GM12878 (cell line): ENCODE data around the gene ABTB1. TPM values are rescaled to one million over a fixed set of nuclear protein-coding genes. Genes with fewer than 3 reads are reported as not detected.

Experiments
- ATAC-seq: fragments of 200-7000 bp; cut with Tn5 transposase; 3 replicates; pipeline ENCODE4 v1.9.1; 2020; ENCODE audit warnings: mild to moderate bottlenecking, moderate library complexity
- BruUV-seq: library from RNA; stranded (reverse); fragments of 400-500 nt; replicated peaks from 2 replicates; lab custom pipeline; 2021; lab: Mats Ljungman, UMichigan
- CTCF ChIA-PET: fragments of 300-600 bp; sonication (Branson Sonifier 250); formaldehyde crosslinking; extraction: SDS; loops from one replicate; lab custom pipeline; 2021; ENCODE audit warnings: inconsistent platforms; lab: Yijun Ruan, JAX
- POLR2A ChIA-PET: fragments of 350-600 bp; formaldehyde crosslinking; extraction: SDS; loops from one replicate; lab custom pipeline; 2021; ENCODE audit warnings: inconsistent platforms; lab: Charles Lee
- RAD21 ChIA-PET: fragments of 300-600 bp; sonication (Branson Sonifier 250); formaldehyde crosslinking; loops from one replicate; lab custom pipeline; 2023; ENCODE audit warnings: antibody characterized with exemption; ENCODE audit not compliant: unreplicated experiment; lab: Charles Lee
- SMC1A ChIA-PET: fragments of 300-600 bp; sonication (Branson Sonifier 250); formaldehyde crosslinking; loops from one replicate; lab custom pipeline; 2023; ENCODE audit not compliant: unreplicated experiment, uncharacterized antibody; lab: Charles Lee
- DNase-seq: peaks from one replicate; pipeline ENCODE4 v3.0.0-alpha.2; 2011; ENCODE audit warnings: low read depth, low spot score
- FAIRE-seq: peaks from 3 replicates; lab custom pipeline; 2011; peaks lifted over from hg19 to GRCh38; lab: Jason Lieb, UNC
- H2AFZ ChIP-seq: 2 replicates; pipeline ENCODE4 v1.6.0; 2011; ENCODE audit warnings: low read depth, low read length, control low read depth; ENCODE audit not compliant: control insufficient read depth
- H3K27ac ChIP-seq: 2 replicates; pipeline ENCODE4 v1.5.1; 2011; ENCODE audit warnings: control low read depth; ENCODE audit not compliant: control insufficient read depth, insufficient read depth
- H3K27me3 ChIP-seq, 2 experiments: replicated peaks in 1 of 2; 2 replicates each; pipeline versions ENCODE4 v1.6.0 to v1.6.1; 2011; ENCODE audit warnings: low read length in 1 of 2; ENCODE audit not compliant: control insufficient read depth in 2 of 2, insufficient read depth in 2 of 2
- H3K36me3 ChIP-seq, 2 experiments: 2 replicates each; pipeline ENCODE4 v1.5.1; 2011; ENCODE audit warnings: low read length in 1 of 2; ENCODE audit not compliant: control insufficient read depth in 2 of 2, insufficient read depth in 2 of 2
- H3K4me1 ChIP-seq: 2 replicates; pipeline ENCODE4 v1.6.1; 2011; ENCODE audit warnings: mild to moderate bottlenecking, low read length, moderate library complexity, mixed read lengths; ENCODE audit not compliant: control insufficient read depth, insufficient read depth
- H3K4me2 ChIP-seq: 2 replicates; pipeline ENCODE4 v1.6.0; 2011; ENCODE audit warnings: control low read depth; ENCODE audit not compliant: control insufficient read depth, insufficient read depth
- H3K4me3 ChIP-seq: fragments of 200-600 bp; sonication (generic); 2 replicates; pipeline ENCODE4 v1.5.1; 2016
- H3K79me2 ChIP-seq: 2 replicates; pipeline ENCODE4 v1.6.0; 2011; ENCODE audit warnings: low read length; ENCODE audit not compliant: control insufficient read depth, insufficient read depth
- H3K9ac ChIP-seq: 2 replicates; pipeline ENCODE4 v1.8.0; 2011; ENCODE audit warnings: low read length, control low read depth, mixed read lengths; ENCODE audit not compliant: control insufficient read depth, insufficient read depth
- H3K9me3 ChIP-seq: replicated peaks from 3 replicates; pipeline ENCODE4 v1.5.1; 2011; ENCODE audit warnings: mild to moderate bottlenecking, low read length; ENCODE audit not compliant: control insufficient read depth, insufficient read depth
- H4K20me1 ChIP-seq: 2 replicates; pipeline ENCODE4 v1.6.0; 2011; ENCODE audit not compliant: control insufficient read depth, insufficient read depth
- ATF7 ChIP-seq: fragments of 450-650 bp; IDR thresholded peaks from 2 replicates; pipeline ENCODE4 v1.6.1; 2016; ENCODE audit warnings: low read depth, mild to moderate bottlenecking
- CHD2 ChIP-seq: IDR thresholded peaks from 2 replicates; pipeline ENCODE4 v1.6.1; 2011; ENCODE audit warnings: low read depth, low read length, improper control_type of control experiment, borderline replicate concordance
- DPF2 ChIP-seq: fragments of 450-650 bp; IDR thresholded peaks from 2 replicates; pipeline ENCODE4 v1.6.1; 2017; ENCODE audit warnings: mild to moderate bottlenecking
- ESRRA ChIP-seq: IDR thresholded peaks from 2 replicates; pipeline ENCODE4 v1.6.1; 2012; ENCODE audit warnings: mild to moderate bottlenecking, low read length, improper control_type of control experiment
- GABPA ChIP-seq: IDR thresholded peaks from 2 replicates; pipeline ENCODE4 v1.6.1; 2014; ENCODE audit warnings: antibody characterized with exemption, low read depth, mild to moderate bottlenecking, inconsistent platforms
- HDAC2 ChIP-seq: fragments of 200-600 bp; sonication (generic); IDR thresholded peaks from 2 replicates; pipeline ENCODE4 v1.6.1; 2017
- IKZF2 ChIP-seq, 2 experiments: fragments of 450-650 bp; IDR thresholded peaks; 2 replicates each; pipeline ENCODE4 v1.6.1; 2017; ENCODE audit warnings: mild to moderate bottlenecking in 2 of 2, moderate library complexity in 2 of 2
- MEF2A ChIP-seq: IDR thresholded peaks from 2 replicates; pipeline ENCODE4 v1.6.1; 2011; ENCODE audit warnings: low read depth, mild to moderate bottlenecking, low read length, moderate library complexity; ENCODE audit not compliant: insufficient read depth
- MLLT1 ChIP-seq: fragments of 450-650 bp; IDR thresholded peaks from 2 replicates; pipeline ENCODE4 v1.6.1; 2016; ENCODE audit warnings: mild to moderate bottlenecking
- NRF1 ChIP-seq: conservative IDR thresholded peaks from 2 replicates; pipeline ENCODE4 v1.6.1; 2011; ENCODE audit warnings: mild to moderate bottlenecking, low read depth, low read length, improper control_type of control experiment
- PRDM15 ChIP-seq: fragments of 450-650 bp; formaldehyde crosslinking; IDR thresholded peaks from 2 replicates; pipeline ENCODE4 v1.4.0; 2020; ENCODE audit warnings: mild to moderate bottlenecking, moderate library complexity
- RB1 ChIP-seq: fragments of 450-650 bp; formaldehyde crosslinking; IDR thresholded peaks from 2 replicates; pipeline ENCODE4 v1.6.1; 2017; ENCODE audit warnings: mild to moderate bottlenecking, borderline replicate concordance
- SIX5 ChIP-seq: IDR thresholded peaks from 2 replicates; pipeline ENCODE4 v1.6.1; 2011; ENCODE audit warnings: mild to moderate bottlenecking, low read depth, low read length, moderate library complexity; ENCODE audit not compliant: severe bottlenecking
- YY1 ChIP-seq: IDR thresholded peaks from 2 replicates; pipeline ENCODE4 v1.6.1; 2011; ENCODE audit warnings: low read depth, mild to moderate bottlenecking, low read length
- ZNF24 ChIP-seq: fragments of 450-650 bp; IDR thresholded peaks from 2 replicates; pipeline ENCODE4 v1.6.1; 2017; ENCODE audit warnings: antibody characterized with exemption, mild to moderate bottlenecking
- ZNF622 ChIP-seq: fragments of 450-650 bp; IDR thresholded peaks from 2 replicates; pipeline ENCODE4 v1.6.1; 2017; ENCODE audit warnings: mild to moderate bottlenecking, inconsistent platforms
- WGBS: methylation state at CpG from one replicate; pipeline ENCODE4 v1.1.6; 2016; ENCODE audit warnings: low lambda C conversion rate; ENCODE audit not compliant: insufficient replicate concordance, insufficient coverage; ENCODE audit errors: missing lambda C conversion rate; 5-methylcytosine and 5-hydroxymethylcytosine counted together
- in situ Hi-C: fragments of 300-500 bp; cut with MboI; formaldehyde crosslinking; loops from 9 replicates; pipeline ENCODE4 v1.14.3; 2018; ENCODE audit warnings: mixed read lengths
- intact Hi-C: fragments of 100-400 bp; cut with micrococcal nuclease; formaldehyde crosslinking; loops from one replicate; pipeline ENCODE4 v1.14.2; 2022; ENCODE audit not compliant: unreplicated experiment
- polyA plus RNA-seq, 11 experiments: library from polyadenylated mRNA; depleted of rRNA in 4 of 11; unstranded in 6 of 11; stranded (reverse) in 5 of 11; fragments of >200 nt; fragmentation: Nextera tagmentation in 4 of 11; fragmentation: Illumina TruSeq in 1 of 11; extraction: Ambion mirVana in 4 of 11; extraction: Trizol in 1 of 11; gene quantifications; 1 replicate in 1 of 11; 2 replicates in 10 of 11; pipeline versions ENCODE4 v1.2.1 to v1.2.3, GENCODE V29; 2011 to 2016; ENCODE audit warnings: inconsistent platforms in 2 of 11, missing spikeins in 2 of 11, low read depth in 1 of 11
- total RNA-seq, 4 experiments: library from RNA; depleted of rRNA in 3 of 4; stranded (reverse); fragments of >200 nt in 3 of 4; fragmentation: Illumina TruSeq in 1 of 4; extraction: Trizol in 1 of 4; gene quantifications; 2 replicates each; pipeline versions ENCODE4 v1.2.1 to v1.2.3, GENCODE V29; 2013 to 2021
- TF ChIP-seq, protein P1 (sequence below): fragments of 150-350 bp; IDR thresholded peaks from 2 replicates; pipeline ENCODE4 v1.6.1; 2014; ENCODE audit warnings: mild to moderate bottlenecking, low read depth, low read length
- TF ChIP-seq, protein P2 (sequence below): IDR thresholded peaks from 2 replicates; pipeline ENCODE4 v1.6.1; 2012; ENCODE audit warnings: low read depth, low read length, improper control_type of control experiment

The ABTB1 gene
- total and polyA plus RNA-seq, 10 of the 15 experiments (the other 5 are each of a cell fraction or from before 2014, with no cell fraction given) = 0.11 to 10.2 (median 7.1) TPM

- TF ChIP-seq MLLT1 = no peak
- TF ChIP-seq ZNF622 = no peak
- TF ChIP-seq NRF1 = no peak
- TF ChIP-seq ATF7 = no peak
Measured at GRCh38 chr3:127655641-127656040, 17.1 kb upstream of the ABTB1 start (continued).

- ChIA-PET RAD21 (no interaction called here), POLR2A (no interaction called here), CTCF (interaction anchor here (0.9 kb wide), 1 partner anchor 303 kb away, joined by 3 read pairs; no protein-coding TSS in a partner anchor), SMC1A (interaction anchor here (0.9 to 1.3 kb wide), 2 partner anchors 8 to 302 kb away, joined by 3 to 4 read pairs; no protein-coding TSS in a partner anchor)
- no peak overlapping the region for H3K27ac ChIP-seq
- no peak overlapping the region for H3K4me2 ChIP-seq
- no peaks in the 10 kb centered on the region for H3K9me3 ChIP-seq
- no peak for FAIRE-seq
- no peaks in the 10 kb centered on the region for H3K79me2 ChIP-seq
- no peaks in the 10 kb centered on the region for H4K20me1 ChIP-seq
- ATAC-seq = no peak
- peaks cover 6% of the 10 kb centered on the region; the same call in 1 of the 2 replicates for H3K4me1 ChIP-seq
- no peak overlapping the region for H3K9ac ChIP-seq
- intact Hi-C loops (no loop called here), in situ Hi-C loops (no loop called here)
- WGBS = 86% methylated on average over 8 of the region's 8 CpGs
- H3K27me3 ChIP-seq = no peaks in the 10 kb centered on the region
- no TSS peak for BruUV-seq
- no peak overlapping the region for H3K4me3 ChIP-seq
- no peaks in the 10 kb centered on the region for H3K36me3 ChIP-seq
- no peak overlapping the region for H2AFZ ChIP-seq
- TF ChIP-seq SIX5 = no peak
- no peak for TF ChIP-seq YY1
- no peak for TF ChIP-seq ZNF24
- no peak for TF ChIP-seq HDAC2
- no peak for TF ChIP-seq MEF2A
- TF ChIP-seq DPF2 = no peak
- TF ChIP-seq PRDM15 = no peak
- no peak for TF ChIP-seq CHD2
- TF ChIP-seq, protein P1, sequence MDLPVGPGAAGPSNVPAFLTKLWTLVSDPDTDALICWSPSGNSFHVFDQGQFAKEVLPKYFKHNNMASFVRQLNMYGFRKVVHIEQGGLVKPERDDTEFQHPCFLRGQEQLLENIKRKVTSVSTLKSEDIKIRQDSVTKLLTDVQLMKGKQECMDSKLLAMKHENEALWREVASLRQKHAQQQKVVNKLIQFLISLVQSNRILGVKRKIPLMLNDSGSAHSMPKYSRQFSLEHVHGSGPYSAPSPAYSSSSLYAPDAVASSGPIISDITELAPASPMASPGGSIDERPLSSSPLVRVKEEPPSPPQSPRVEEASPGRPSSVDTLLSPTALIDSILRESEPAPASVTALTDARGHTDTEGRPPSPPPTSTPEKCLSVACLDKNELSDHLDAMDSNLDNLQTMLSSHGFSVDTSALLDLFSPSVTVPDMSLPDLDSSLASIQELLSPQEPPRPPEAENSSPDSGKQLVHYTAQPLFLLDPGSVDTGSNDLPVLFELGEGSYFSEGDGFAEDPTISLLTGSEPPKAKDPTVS = no peak
- no peak for TF ChIP-seq RB1
- TF ChIP-seq GABPA = no peak
- TF ChIP-seq ESRRA = no peak
- no peak for TF ChIP-seq IKZF2 (IDR thresholded peaks at IDR 0.05)
- TF ChIP-seq, protein P2, sequence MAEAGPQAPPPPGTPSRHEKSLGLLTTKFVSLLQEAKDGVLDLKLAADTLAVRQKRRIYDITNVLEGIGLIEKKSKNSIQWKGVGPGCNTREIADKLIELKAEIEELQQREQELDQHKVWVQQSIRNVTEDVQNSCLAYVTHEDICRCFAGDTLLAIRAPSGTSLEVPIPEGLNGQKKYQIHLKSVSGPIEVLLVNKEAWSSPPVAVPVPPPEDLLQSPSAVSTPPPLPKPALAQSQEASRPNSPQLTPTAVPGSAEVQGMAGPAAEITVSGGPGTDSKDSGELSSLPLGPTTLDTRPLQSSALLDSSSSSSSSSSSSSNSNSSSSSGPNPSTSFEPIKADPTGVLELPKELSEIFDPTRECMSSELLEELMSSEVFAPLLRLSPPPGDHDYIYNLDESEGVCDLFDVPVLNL = no peak
- no peak for DNase-seq
Measured at GRCh38 chr3:127656906-127657305, 15.8 kb upstream of the ABTB1 start.
